Colon (tissue), 2 donors: ENCODE measurements around the gene PTCH1.

Source experiments
- FAIRE-seq: peaks from 2 replicates; lab custom pipeline; 2012; peaks lifted over from hg19 to GRCh38; lab: Jason Lieb, UNC
- donor health status: control.
- donor health status: control.

PTCH1 gene

GRCh38 chr9:95462249-95463147 is 54.3 kb downstream of the PTCH1 start:
- FAIRE-seq = no peak

DNA sequence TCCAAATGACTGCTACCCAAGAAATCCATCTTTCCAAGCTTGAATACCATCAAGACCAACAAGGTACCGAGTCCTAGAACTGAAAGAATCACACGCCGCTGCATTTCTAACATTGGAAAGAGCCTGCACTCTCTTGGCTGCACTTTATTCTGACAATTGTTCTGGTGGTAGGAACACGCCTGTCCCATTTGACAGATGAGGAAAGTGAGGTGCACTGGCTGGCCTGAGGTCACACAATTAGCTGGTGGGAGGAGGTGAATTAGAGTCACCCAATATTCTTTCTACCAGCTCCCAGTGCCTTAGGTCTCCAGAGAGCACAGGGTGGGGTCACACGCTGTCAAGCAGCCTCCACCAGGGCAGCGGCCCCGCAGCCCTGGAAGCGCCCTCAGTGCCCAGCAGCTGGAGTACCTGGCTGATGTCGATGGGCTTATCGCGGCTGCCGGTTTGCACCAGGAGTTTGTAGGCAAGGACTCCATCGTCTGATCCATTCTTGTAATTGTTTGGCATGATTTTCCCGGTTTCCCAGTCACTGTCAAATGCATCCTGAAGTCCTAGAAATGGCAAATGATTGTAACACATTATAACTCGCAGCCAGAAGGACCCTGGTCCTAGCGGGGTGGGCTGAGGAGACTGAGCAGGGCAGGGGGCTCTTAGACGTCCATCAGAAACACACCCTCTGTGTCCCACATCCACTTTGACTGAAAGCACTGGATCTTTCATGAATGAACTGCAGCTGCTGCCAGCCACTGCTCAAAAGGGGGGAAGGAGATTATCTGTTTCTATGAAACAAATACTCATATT is 55.1 kb downstream of the PTCH1 start:
- FAIRE-seq = no peak

DNA sequence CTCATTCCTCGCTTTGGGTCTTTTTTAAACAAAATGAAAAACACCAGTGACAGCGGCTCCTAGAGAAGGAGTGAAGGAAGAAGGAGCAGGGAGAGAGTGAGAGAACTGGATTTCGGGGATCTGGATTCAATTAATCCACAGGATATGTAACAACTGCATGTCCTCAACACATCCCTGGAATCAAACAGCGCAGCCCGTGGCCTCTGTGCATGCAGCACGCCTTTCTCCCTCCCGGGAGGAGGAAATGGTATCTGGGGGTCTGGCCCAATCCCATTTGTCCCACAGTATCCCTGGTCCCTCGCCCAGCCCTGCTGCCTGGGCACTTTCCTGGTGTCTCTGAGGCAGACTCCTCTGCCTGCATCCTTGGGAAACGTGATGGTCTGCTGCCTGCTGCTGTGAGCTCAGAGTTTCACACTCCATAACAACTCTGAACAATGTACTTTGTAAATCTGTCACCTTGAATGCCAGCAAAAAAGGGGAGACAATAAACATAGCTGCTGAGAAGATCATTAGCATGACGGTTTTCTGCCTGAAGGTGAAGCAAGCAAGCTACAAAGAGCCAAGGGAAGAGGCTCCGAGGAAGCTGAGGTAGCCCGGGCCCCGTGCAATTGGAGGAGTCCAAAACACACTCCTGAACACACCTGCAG is 56.1 kb downstream of the PTCH1 start:
- FAIRE-seq = no peak

GRCh38 chr9:95459851-95460517 is 56.8 kb downstream of the PTCH1 start:
- FAIRE-seq = no peak

DNA sequence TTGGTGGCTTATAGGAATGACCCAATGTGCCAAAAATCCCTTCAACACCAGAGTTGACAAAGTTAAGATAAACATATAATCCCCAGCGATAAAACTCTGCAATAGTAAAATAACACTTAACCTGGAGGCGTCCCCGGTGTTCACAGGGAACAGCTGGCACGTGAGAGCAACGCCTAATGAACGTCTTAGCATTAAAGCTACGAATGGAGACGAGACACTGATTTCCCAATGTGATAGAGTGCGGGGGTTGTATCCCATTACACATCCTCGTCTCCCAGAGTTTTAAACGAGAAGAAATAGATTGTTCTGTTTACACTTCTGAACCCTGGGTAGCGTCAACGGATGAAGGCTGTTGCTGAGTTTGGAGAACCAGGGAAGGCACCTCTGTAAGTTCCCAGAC is 57.6 kb downstream of the PTCH1 start:
- no peak for FAIRE-seq

DNA sequence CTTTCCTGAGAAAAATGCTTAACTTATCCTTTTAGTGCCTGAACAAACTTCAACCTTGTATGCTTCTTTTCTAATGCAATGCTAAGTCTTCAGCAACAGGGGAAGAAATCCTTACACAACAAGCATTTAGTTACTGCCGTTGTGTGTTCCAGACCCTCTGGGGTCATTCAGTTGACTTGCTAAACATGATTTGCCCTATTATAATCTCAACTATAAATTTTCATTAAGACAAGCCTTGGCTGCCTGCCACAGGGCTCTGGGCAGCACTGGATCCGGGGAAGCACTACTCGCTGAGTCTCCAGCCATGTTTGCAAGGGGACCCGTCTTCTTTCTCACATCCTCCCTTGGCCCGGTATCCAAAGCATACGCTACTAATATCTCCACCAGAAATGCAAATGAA is 58.1 kb downstream of the PTCH1 start:
- no peak for FAIRE-seq

GRCh38 chr9:95457769-95458168 is 59.0 kb downstream of the PTCH1 start:
- no peak for FAIRE-seq

- FAIRE-seq = no peak
Measured at GRCh38 chr9:95455714-95456113, 61.1 kb downstream of the PTCH1 start.

DNA sequence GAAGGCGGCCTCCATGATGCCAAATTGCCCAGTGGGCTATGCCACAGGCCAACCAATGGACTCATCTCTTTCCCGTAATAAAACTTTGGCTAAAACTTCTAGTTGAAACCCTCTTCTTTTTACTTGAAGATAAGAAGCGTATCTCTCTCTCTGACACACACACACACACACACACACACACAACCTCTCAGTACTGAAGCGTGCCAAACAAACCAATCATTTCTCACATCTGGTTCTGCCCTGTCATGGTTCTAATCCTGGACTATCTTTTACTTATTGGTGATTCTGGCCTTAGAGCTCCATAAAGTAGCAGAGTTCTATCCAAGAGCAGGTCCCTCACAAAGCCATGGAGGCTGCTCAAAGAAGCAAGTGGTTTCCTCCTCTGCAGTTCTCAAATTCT is 64.6 kb downstream of the PTCH1 start:
- FAIRE-seq = no peak

DNA sequence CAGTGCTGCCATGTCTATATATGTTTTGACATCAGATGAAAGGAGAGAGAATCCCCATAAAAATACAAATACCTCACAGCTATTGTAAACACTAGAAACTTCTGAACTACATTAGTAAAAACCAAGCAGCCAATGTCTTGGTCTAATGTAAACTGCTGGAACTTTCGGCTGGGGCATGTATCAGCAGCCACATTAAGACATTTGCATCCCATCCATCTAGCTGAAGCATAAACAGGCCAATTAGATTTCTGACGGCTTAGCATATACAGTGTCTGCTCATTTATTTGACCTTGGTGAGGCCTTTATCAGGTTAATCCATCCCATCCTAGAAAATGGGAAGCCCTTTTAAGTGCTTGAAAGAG is 65.7 kb downstream of the PTCH1 start:
- FAIRE-seq = no peak

- FAIRE-seq = no peak
Measured at GRCh38 chr9:95450171-95451064, 66.4 kb downstream of the PTCH1 start.

- FAIRE-seq = no peak
Measured at GRCh38 chr9:95449016-95449415, 67.8 kb downstream of the PTCH1 start.

- FAIRE-seq = no peak
Measured at GRCh38 chr9:95447660-95448420, 68.9 kb downstream of the PTCH1 start.

GRCh38 chr9:95446984-95447383 is 69.8 kb downstream of the PTCH1 start:
- FAIRE-seq = no peak

- no peak for FAIRE-seq
Measured at GRCh38 chr9:95446259-95446658, 70.5 kb downstream of the PTCH1 start.

GRCh38 chr9:95444160-95444559 is 72.6 kb downstream of the PTCH1 start:
- no peak for FAIRE-seq

DNA sequence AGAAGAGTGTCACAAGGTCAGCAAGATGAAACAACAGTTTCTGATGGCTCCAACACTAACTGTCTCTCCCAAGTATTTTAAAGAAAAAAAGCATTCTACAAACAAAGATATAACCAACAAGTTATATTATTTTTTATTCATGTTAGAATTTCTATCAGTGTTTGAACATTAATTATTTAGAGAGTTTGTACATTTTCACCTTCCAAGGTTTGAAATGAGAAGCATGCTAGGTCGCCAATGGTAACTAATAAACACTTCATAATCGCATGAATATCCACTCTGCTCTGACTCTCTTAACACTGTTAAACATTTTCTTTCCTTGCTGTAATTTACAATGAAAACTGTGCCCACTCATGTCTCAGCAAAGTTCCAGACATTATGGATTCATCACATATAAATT is 73.5 kb downstream of the PTCH1 start:
- no peak for FAIRE-seq

GRCh38 chr9:95441081-95441480 is 75.7 kb downstream of the PTCH1 start:
- FAIRE-seq = no peak

DNA sequence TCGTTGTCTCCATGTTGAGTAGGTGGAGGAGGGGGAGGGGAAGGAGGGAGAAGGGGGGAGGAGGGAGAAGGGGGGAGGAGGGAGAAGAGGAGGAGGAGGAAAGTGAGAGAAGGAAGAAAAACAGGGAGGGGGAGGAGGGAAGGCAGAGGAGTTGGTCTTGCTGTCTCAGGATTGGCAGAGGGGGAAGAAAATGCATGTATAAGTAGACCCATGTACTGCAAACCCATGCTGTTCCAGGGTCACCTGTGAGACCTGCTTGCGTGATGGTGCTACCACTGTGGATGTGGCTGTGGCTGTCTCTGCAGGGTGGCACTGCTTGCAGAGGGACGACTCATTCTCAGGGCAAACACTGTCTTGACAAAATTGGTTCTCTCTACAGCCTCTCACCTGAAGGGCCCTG is 76.3 kb downstream of the PTCH1 start:
- no peak for FAIRE-seq

DNA sequence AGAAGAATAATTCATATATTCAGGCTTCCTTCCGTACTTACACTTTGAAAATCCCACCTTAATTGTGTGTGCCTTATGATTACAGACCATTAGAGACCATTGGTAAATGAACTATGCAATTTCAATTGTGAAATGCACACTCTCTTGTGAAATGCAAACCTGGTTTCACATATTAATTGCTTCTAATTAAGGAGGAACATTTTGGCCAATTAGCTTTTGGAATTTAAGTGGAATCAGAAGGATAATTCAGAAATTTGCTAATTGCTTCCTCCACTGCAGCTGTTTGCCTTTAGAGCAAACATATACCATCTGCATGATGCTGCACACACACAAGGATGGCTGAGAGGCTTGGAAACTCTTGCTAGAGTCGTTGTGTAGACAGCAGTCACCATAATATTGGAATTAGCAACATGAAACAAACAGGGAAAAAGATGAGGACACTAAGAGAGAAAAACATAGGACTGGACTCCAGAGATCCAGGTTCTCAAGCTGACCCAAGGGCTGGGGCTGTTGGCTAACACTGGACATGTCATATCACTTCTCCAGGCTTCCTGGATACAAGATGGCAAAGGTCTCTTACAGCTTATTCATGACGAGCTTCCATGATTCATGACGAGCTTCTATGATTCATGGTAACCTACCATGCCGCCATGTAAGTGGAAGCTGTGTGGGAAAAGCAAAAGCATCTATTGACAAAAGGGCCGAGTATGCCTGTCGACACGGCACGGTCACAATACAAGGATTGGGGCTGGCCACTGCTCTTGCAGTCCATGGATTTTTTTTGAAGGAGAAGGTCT is 78.0 kb downstream of the PTCH1 start:
- FAIRE-seq = no peak
